Measurements from ENCODE around the gene RNF34. TPM values are rescaled to one million over a fixed set of nuclear protein-coding genes. Genes with fewer than 3 reads are reported as not detected.

Gene RNF34
- total RNA-seq, 4 donors from 2014 or later = 50.4 to 83.4 (median 72.9) TPM

DNA sequence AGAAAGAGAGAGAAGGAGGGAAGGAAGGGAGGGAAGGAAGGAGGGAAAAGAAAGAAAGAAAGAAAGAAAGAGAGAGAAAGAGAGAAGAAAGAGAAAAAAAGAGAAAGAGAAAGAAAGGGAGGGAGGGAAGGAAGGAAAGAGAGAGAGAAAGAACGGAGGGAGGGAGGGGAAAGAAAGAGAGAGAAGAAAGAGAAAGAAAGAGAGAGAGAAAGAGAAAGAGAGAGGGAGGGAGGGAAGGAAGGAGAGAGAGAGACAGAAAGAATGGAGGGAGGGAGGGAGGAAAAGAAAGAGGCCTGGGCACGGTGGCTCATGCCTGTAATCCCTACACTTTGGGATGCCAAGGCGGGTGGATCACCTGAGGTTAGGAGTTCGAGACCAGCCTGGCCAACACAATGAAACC is 42.6 kb upstream of the RNF34 start:
- no peaks in the 10 kb centered on the region for H3K36me3 ChIP-seq
- no peaks in the 10 kb centered on the region for H3K4me1 ChIP-seq
- DNase-seq = no peak
- H3K27ac ChIP-seq = no peak overlapping the region
- TF ChIP-seq CTCF (IDR thresholded peaks at IDR 0.05) (no peak), POLR2A (IDR thresholded peaks at IDR 0.05) (no peak)
- no peaks in the 10 kb centered on the region for H3K9me3 ChIP-seq
- H3K4me3 ChIP-seq = no peak overlapping the region
- no peaks in the 10 kb centered on the region for H3K27me3 ChIP-seq

DNA sequence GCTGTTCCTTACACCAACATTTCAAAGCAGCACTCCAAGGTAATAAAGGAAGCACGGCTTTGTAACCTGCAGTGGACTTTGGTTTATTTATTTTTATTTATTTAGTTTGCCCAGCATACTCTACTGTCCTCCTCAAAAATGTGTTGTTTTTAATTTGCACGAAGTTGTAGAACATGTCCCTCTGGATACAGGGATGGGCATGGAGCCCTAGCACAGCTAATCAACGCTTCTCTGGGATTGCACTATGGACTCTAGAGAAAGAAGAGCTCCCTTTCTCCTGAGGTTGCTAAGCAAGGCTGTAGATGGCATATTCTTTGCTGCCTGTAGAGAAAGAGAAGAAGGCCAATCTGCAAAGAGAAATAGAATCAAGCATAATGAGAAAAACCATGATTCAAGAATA is 41.8 kb upstream of the RNF34 start:
- no peak overlapping the region for H3K4me3 ChIP-seq
- no peaks in the 10 kb centered on the region for H3K9me3 ChIP-seq
- no peak for DNase-seq
- no peak for TF ChIP-seq POLR2A (IDR thresholded peaks at IDR 0.05)
- no peak for TF ChIP-seq CTCF (IDR thresholded peaks at IDR 0.05)
- no peaks in the 10 kb centered on the region for H3K4me1 ChIP-seq
- H3K36me3 ChIP-seq = no peaks in the 10 kb centered on the region
- no peak overlapping the region for H3K27ac ChIP-seq
- H3K27me3 ChIP-seq = no peaks in the 10 kb centered on the region

DNA sequence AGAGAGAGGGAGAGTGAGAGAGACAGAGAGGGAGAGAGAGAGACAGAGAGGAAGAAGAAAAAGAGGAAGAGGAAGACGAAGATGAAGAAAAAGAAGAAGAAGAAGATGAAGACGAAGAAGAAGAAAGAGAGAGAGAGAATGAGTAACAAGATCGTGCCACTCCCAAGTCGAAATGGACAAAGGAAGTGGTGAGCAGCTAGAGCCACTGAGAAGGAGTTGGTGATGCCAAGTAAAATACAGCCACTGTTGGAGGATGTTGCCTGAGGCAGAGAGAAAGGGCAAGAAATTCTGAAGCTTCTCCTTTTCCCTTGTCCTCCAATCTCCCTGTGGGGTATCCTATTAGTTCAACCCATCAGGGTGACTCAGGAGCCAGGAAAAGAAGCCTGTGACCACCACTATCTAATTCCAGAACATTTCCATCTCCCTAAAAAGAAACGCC is 35.2 kb upstream of the RNF34 start:
- H3K27me3 ChIP-seq = no peaks in the 10 kb centered on the region
- no peaks in the 10 kb centered on the region for H3K36me3 ChIP-seq
- no peaks in the 10 kb centered on the region for H3K9me3 ChIP-seq

GRCh38 chr12:121365416-121366062 is 34.4 kb upstream of the RNF34 start:
- Histone ChIP-seq H3K4me3 (no peak overlapping the region), H3K27me3 (no peaks in the 10 kb centered on the region), H3K36me3 (no peaks in the 10 kb centered on the region), H3K9me3 (no peaks in the 10 kb centered on the region), H3K4me1 (no peaks in the 10 kb centered on the region), H3K27ac (no peak overlapping the region)
- no peak for TF ChIP-seq CTCF (IDR thresholded peaks at IDR 0.05)
- no peak for TF ChIP-seq POLR2A (IDR thresholded peaks at IDR 0.05)
- DNase-seq = no peak

More for the DNA sequence above, 35.2 kb upstream of the RNF34 start:
- H3K27ac ChIP-seq = no peak overlapping the region
- no peak for DNase-seq
- no peak overlapping the region for H3K4me3 ChIP-seq
- no peaks in the 10 kb centered on the region for H3K4me1 ChIP-seq
- TF ChIP-seq CTCF (IDR thresholded peaks at IDR 0.05) = no peak
- no peak for TF ChIP-seq POLR2A (IDR thresholded peaks at IDR 0.05)

GRCh38 chr12:121366063-121366459 is 33.9 kb upstream of the RNF34 start:
- TF ChIP-seq CTCF (IDR thresholded peaks at IDR 0.05) = no peak
- TF ChIP-seq POLR2A (IDR thresholded peaks at IDR 0.05) = no peak
- Histone ChIP-seq H3K27ac (no peak overlapping the region), H3K36me3 (no peaks in the 10 kb centered on the region), H3K4me1 (no peaks in the 10 kb centered on the region), H3K9me3 (no peaks in the 10 kb centered on the region), H3K27me3 (no peaks in the 10 kb centered on the region), H3K4me3 (no peak overlapping the region)
- DNase-seq = no peak

GRCh38 chr12:121371404-121371803 is 28.5 kb upstream of the RNF34 start:
- no peak overlapping the region for H3K4me3 ChIP-seq
- H3K9me3 ChIP-seq = no peaks in the 10 kb centered on the region
- TF ChIP-seq POLR2A (IDR thresholded peaks at IDR 0.05) = no peak
- no peak for TF ChIP-seq CTCF (IDR thresholded peaks at IDR 0.05)
- H3K27me3 ChIP-seq = no peaks in the 10 kb centered on the region
- H3K27ac ChIP-seq = no peak overlapping the region
- H3K36me3 ChIP-seq = no peaks in the 10 kb centered on the region
- no peak for DNase-seq
- no peaks in the 10 kb centered on the region for H3K4me1 ChIP-seq

Data from Peyer's patch (tissue), 4 donors.